Superior temporal gyrus (tissue), 1 donor: ENCODE measurements around the gene CFAP100.

ENCODE experiments used
- DNase-seq: peaks from one replicate; pipeline ENCODE4 v3.0.0-alpha.2; 2016; ENCODE audit errors: extremely low spot score

The CFAP100 gene

GRCh38 chr3:126356373-126357264 is 38.1 kb upstream of the CFAP100 start:
- no peak for DNase-seq

- DNase-seq = peak; percentile 90
These were observed 37.2 kb upstream of the CFAP100 start, which contains the start of gene KLF15 for GRCh38 chr3:126357295-126358037. Gene KLF15, minus strand, starts transcription at chr3:126357408. Its CDS starts 4,486 bp downstream, at chr3:126352922.

GRCh38 chr3:126358038-126358815 is 36.5 kb upstream of the CFAP100 start:
- DNase-seq = no peak

GRCh38 chr3:126358816-126359181 is 35.9 kb upstream of the CFAP100 start:
- no peak for DNase-seq

- DNase-seq = no peak
These were observed 34.5 kb upstream of the CFAP100 start for GRCh38 chr3:126360046-126360713.

- no peak for DNase-seq
These were observed 34.0 kb upstream of the CFAP100 start for GRCh38 chr3:126360714-126361060.

- DNase-seq = no peak
These were observed 33.5 kb upstream of the CFAP100 start for GRCh38 chr3:126361211-126361610.

GRCh38 chr3:126364130-126364695 is 30.5 kb upstream of the CFAP100 start:
- no peak for DNase-seq

GRCh38 chr3:126364731-126365301 is 29.9 kb upstream of the CFAP100 start:
- DNase-seq = no peak

GRCh38 chr3:126365351-126366277 is 29.1 kb upstream of the CFAP100 start:
- DNase-seq = no peak

GRCh38 chr3:126367316-126367805 is 27.3 kb upstream of the CFAP100 start:
- no peak for DNase-seq

- no peak for DNase-seq
These were observed 25.2 kb upstream of the CFAP100 start for GRCh38 chr3:126369490-126369889.

GRCh38 chr3:126370055-126370454 is 24.7 kb upstream of the CFAP100 start:
- DNase-seq = no peak

- no peak for DNase-seq
These were observed 24.1 kb upstream of the CFAP100 start for GRCh38 chr3:126370606-126371005.

GRCh38 chr3:126371096-126371705 is 23.5 kb upstream of the CFAP100 start:
- DNase-seq = no peak

GRCh38 chr3:126372413-126373145 is 22.1 kb upstream of the CFAP100 start:
- DNase-seq = no peak

GRCh38 chr3:126373146-126373613 is 21.5 kb upstream of the CFAP100 start:
- no peak for DNase-seq
